Activated naive CD4-positive, alpha-beta T cell treated with anti-CD3 and anti-CD28 coated beads, Interleukin-2, amount 50 U/mL, for 24 hours (primary cell): Measurements from ENCODE around the gene EMCN.
"Not testable (repeated sequence)": the region's sequence is repeated elsewhere in the genome, so short reads cannot be mapped to it uniquely, and the experiment has no call there.

Experiments used
- H3K27ac Mint-ChIP-seq: one replicate; pipeline ENCODE4 v1.8.0; 2021; ENCODE audit warnings: mild to moderate bottlenecking, mixed read lengths
- H3K27me3 Mint-ChIP-seq: one replicate; pipeline ENCODE4 v1.8.0; 2021; ENCODE audit warnings: mixed read lengths
- H3K36me3 Mint-ChIP-seq: one replicate; pipeline ENCODE4 v1.8.0; 2021; ENCODE audit warnings: mixed read lengths
- H3K4me1 Mint-ChIP-seq: one replicate; pipeline ENCODE4 v1.8.0; 2021; ENCODE audit warnings: mixed read lengths
- H3K4me3 Mint-ChIP-seq: one replicate; pipeline ENCODE4 v1.8.0; 2021; ENCODE audit warnings: mild to moderate bottlenecking, mixed read lengths
- H3K9me3 Mint-ChIP-seq: one replicate; pipeline ENCODE4 v1.8.0; 2021; ENCODE audit warnings: mixed read lengths

The EMCN gene, protein sequence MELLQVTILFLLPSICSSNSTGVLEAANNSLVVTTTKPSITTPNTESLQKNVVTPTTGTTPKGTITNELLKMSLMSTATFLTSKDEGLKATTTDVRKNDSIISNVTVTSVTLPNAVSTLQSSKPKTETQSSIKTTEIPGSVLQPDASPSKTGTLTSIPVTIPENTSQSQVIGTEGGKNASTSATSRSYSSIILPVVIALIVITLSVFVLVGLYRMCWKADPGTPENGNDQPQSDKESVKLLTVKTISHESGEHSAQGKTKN

DNA sequence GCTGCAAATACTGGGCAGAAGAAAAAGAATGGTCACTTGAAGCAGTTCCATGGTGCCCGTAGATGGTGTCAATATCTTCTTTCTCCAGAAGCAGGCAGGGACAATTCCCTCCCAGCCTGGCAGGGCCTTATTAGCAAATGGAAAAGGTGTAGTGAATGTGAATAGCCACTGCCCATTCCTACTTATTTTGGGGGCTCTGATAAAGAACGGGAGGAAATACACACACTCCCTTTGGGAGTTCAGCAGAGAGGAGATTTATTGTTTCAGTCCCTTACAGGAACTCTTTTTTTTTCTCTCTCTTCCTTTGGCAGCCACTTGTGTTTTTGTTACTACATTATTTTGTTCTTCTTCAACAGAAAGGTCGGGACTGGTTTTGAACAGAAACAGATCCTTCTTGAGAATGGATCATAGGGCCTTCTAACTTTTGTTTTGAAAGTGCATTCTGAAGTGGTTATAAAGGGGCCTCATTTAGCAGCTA lies at the start of gene EMCN:
Gene EMCN (minus strand): TSS at position 159 of the 478 bp plus-strand sequence. CDS start 108 bp downstream, at position 51.
- H3K36me3 Mint-ChIP-seq, result no peaks in the 10 kb centered on the region
- H3K27me3 Mint-ChIP-seq, result peaks cover 5% of the 10 kb centered on the region
- H3K9me3 Mint-ChIP-seq, result no peaks in the 10 kb centered on the region
- H3K27ac Mint-ChIP-seq, result no peak within 1 kb of the TSS
- H3K4me1 Mint-ChIP-seq, result no peaks in the 10 kb centered on the region
- no peak within 1 kb of the TSS for H3K4me3 Mint-ChIP-seq

DNA sequence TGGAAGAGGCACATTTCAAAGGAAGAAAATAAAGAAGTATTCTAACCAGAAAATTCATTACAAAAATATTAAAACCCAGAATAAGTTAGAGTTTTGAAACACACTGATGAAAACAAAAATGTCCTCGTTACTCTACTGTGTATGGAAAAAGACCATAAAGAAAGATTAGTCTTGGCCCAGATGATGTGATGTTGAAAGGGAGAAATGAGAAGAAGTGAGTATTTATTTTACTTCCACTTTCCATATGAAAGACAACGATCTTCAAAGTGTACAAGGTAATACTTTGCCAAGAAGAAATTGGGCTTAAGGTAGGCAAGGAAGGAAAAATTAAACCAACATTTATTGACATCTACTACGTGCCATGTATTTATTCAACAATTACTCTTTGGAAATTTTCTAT lies 48.6 kb upstream of the EMCN start:
- Mint-ChIP-seq H3K9me3 (peaks cover 4% of the 10 kb centered on the region), H3K36me3 (no peaks in the 10 kb centered on the region), H3K27me3 (no peaks in the 10 kb centered on the region), H3K4me1 (peaks cover 23% of the 10 kb centered on the region), H3K4me3 (peak overlapping the region; percentile 20), H3K27ac (no peak overlapping the region)

DNA sequence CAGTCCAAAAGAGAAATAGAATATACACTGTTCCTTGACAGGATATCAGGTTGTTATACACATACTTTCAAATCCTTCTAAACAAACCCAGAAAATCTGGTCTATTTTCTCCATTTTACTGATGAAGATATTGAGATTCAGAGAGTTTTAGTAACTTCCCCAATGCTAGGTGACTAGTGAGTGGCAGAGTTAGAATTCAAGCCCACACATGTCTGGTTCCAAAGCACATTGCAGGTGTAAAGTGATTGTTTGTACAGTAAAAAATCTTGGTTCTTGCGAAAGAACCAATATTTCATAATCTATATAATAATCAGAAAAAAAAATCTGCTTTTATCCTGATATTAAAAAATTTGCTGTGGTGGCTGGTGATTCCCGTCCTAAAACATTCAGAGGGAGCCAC lies 39.5 kb upstream of the EMCN start:
- Mint-ChIP-seq H3K9me3 (peaks cover 7% of the 10 kb centered on the region), H3K36me3 (no peaks in the 10 kb centered on the region), H3K27me3 (peaks cover 4% of the 10 kb centered on the region), H3K27ac (no peak overlapping the region), H3K4me3 (no peak overlapping the region), H3K4me1 (no peaks in the 10 kb centered on the region)

DNA sequence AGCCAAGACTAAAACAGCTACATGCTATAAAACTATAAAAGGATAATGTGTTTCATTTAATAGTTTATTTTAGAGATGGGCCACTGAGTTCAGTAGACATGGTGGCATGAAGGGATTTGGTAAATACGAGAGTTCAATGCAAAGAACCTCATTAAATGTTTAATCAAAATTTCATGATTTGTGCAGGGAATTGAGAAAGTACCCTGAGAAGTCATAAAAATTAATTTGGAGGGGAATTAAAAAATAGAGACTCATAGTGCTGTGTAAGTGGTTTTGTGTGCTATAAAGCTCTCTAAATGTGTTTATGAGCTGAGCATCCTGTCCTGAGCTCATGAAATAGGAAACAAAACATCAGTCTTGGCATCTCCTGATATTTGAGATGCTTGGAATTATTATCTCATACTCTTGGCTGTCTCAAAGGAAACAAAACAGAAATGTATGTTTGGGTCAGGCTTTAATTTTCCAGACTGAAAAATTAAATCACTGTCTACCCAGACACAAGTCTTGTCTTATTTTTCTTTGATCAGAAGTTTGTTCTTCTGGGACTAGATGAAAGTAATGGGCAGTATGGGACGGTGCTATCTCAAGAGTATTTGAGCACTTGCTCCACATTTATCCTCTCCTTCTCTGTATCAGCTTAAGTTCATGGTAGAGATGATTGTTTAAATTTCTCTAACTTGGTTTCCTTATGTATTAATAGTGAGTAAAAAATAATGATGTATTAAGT lies 38.0 kb upstream of the EMCN start:
- peaks cover 2% of the 10 kb centered on the region for H3K36me3 Mint-ChIP-seq

DNA sequence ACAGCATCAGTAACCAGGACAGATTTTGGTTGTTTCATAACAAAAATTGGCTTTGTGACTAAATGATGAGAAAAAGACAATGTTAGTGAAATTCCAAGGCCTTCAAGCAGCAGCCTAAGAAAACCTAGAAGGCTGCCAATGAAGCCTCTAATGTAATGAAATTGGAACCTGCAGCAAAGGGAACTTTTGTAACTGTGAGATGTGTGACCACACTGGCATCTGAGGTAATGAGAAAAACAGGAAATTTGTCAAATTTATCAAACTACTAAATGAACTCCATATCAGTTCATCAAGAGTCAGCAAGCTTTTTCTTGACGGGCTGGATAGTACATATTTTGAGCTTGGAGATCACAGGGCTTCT lies 30.4 kb upstream of the EMCN start:
- no peaks in the 10 kb centered on the region for H3K9me3 Mint-ChIP-seq
- no peak overlapping the region for H3K4me3 Mint-ChIP-seq
- H3K4me1 Mint-ChIP-seq, result no peaks in the 10 kb centered on the region
- H3K27ac Mint-ChIP-seq, result no peak overlapping the region
- H3K27me3 Mint-ChIP-seq, result peaks cover 3% of the 10 kb centered on the region
- peaks cover 2% of the 10 kb centered on the region for H3K36me3 Mint-ChIP-seq

More for the DNA sequence above, 38.0 kb upstream of the EMCN start:
- Mint-ChIP-seq H3K4me3 (no peak overlapping the region), H3K4me1 (no peaks in the 10 kb centered on the region), H3K27ac (no peak overlapping the region), H3K9me3 (no peaks in the 10 kb centered on the region), H3K27me3 (peaks cover 5% of the 10 kb centered on the region)

DNA sequence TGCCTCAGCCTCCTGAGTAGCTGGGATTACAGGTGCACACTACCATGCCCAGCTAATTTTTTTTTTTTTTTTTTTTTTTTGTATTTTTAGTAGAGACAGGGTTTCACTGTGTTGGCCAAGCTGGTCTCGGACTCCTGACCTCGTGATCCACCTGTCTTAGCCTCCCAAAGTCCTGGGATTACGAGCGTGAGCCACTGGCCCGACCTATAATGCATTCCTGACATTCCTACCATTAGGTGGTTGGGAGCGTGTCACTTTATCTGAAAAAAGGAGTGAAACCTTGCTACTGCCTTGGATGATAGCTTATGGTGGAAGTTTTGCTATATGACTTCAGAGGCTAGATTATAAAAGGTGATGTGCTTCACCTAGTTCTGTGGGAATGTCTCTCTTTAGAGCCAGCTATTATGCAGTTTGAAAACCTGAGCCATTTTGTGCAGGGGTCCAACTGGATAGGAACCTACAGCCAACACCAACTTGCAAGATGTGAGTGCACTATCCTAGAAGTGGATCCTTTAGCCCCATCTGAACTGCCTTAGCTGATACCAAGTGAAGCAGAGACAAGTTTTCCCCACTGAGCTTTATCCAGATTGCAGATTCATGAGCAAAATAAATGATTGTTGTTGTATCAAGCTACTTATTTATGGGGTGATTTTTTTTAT lies 29.8 kb upstream of the EMCN start:
- Mint-ChIP-seq H3K9me3 (no peaks in the 10 kb centered on the region), H3K36me3 (peaks cover 2% of the 10 kb centered on the region), H3K4me1 (no peaks in the 10 kb centered on the region), H3K27me3 (peaks cover 3% of the 10 kb centered on the region), H3K4me3 (no peak overlapping the region), H3K27ac (no peak overlapping the region)

DNA sequence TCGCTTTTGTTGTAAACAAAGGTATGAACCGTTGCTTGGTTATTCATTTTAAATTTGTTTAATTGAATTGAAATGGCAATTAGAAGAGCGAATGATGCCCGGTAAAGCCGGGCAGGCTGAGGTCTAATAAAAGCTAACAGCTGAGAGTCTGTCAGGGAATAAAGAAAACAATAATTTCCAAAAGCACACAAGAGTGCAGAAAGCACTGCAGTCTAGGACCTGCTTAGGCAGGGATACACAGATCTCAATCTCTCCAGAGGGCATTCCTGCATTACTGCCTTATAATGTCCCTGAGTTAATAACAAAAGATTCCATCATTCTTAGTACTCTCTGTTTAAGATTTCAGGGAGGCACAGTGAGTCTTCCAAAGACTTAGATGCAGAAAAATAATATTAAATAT lies 27.6 kb upstream of the EMCN start:
- Mint-ChIP-seq H3K4me1 (no peaks in the 10 kb centered on the region), H3K9me3 (no peaks in the 10 kb centered on the region), H3K36me3 (no peaks in the 10 kb centered on the region), H3K27me3 (peaks cover 1% of the 10 kb centered on the region), H3K27ac (no peak overlapping the region), H3K4me3 (no peak overlapping the region)

DNA sequence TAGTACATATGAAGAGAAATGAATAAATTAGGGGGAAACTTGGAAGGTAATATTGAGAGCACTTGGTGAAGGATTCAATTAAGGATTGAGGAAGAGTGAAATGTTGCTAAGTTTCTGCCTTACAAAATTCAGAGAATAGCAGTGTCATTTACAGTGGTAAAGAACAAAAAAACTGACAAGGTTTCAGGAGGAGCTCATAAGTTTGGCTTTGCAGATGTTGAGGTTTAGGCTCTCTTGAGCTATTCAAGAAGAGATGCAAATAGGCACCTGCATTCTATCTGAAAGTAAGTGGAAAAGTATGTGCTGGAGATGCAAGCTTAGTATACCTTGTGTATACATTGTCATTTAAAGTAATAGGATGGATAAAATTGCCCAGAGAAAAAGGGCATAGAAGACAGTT lies 22.3 kb upstream of the EMCN start:
- Mint-ChIP-seq H3K27me3 (peaks cover 5% of the 10 kb centered on the region), H3K36me3 (no peaks in the 10 kb centered on the region), H3K4me3 (no peak overlapping the region), H3K27ac (no peak overlapping the region), H3K4me1 (no peaks in the 10 kb centered on the region), H3K9me3 (no peaks in the 10 kb centered on the region)

DNA sequence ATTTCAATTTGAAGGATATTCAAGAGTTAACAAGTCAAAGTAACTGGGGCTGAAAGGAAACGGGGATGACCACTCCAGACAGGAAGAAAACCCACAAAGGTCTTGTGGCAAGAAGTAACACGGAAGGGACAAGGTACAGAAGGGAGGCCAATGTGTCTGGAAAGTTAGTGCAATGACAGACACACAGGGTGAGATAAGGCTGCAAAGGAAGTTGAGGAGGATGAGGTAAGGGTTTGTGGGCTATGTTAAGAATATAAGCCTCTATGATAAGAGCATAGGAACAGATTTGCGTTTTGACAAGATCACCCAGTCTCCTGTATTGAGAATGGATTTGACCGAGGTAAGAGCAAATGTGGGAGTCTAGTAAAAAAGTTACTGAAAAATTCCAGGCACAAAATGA lies 21.9 kb upstream of the EMCN start:
- H3K27ac Mint-ChIP-seq, result no peak overlapping the region
- no peaks in the 10 kb centered on the region for H3K9me3 Mint-ChIP-seq
- no peaks in the 10 kb centered on the region for H3K4me1 Mint-ChIP-seq
- peaks cover 5% of the 10 kb centered on the region for H3K27me3 Mint-ChIP-seq
- H3K36me3 Mint-ChIP-seq, result no peaks in the 10 kb centered on the region
- H3K4me3 Mint-ChIP-seq, result no peak overlapping the region

DNA sequence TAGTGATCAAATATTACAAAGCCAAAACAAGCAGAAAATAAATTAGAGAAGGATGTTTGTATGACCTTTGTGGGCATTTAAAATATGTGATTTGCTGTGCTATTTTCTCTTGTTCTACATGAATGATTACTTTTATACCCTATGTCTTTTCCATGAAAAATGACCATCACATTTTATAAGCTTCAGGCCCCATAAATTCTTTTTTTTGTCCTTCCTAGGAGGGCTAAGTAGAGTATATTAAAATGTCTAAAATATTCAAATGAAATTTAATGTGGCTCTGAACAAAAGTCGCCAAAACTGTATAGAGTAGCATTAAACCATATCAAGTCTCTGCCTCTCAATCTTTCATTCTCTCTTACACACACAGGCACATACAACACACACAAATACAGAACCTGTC lies 15.9 kb upstream of the EMCN start:
- Mint-ChIP-seq H3K4me3 (no peak overlapping the region), H3K36me3 (no peaks in the 10 kb centered on the region), H3K9me3 (peaks cover 17% of the 10 kb centered on the region), H3K27ac (no peak overlapping the region), H3K4me1 (no peaks in the 10 kb centered on the region), H3K27me3 (peaks cover 8% of the 10 kb centered on the region)

DNA sequence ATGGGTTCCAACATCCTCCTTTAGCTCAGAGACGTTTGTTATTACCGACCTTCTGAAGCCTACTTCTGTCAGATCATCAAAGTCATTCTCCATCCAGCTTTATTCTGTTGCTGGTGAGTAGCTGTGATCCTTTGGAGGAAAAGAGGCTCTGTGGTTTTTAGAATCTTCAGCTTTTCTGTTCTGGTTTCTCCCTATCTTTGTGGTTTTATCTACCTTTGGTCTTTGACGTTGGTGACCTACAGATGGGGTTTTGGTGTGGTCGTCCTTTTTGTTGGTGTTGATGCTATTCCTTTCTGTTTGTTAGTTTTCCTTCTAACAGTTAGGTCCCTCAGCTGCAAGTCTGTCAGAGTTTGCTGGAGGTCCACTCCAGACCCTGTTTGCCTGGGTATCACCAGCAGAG lies 12.3 kb upstream of the EMCN start:
- not testable (repeated sequence) for H3K36me3 Mint-ChIP-seq

DNA sequence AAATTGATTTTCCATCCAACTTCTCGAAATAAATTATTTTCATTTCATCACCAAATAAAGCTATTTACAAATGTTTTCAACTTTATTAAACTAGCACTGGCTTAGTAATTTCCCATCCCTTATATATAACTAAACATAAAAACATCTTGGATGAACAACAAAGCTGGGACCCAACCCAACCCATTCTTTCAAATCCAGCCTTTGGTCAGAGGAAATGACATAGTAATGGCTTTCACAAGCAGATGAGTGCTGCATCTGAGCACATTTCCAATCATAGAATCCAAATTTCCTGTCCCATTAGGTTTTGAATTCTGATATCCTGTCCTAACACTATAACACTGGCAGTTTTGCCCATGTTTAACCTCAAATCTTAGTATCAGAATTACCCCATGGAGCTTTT lies 7.9 kb upstream of the EMCN start:
- no peak overlapping the region for H3K4me3 Mint-ChIP-seq
- H3K9me3 Mint-ChIP-seq, result peaks cover 18% of the 10 kb centered on the region
- no peak overlapping the region for H3K27ac Mint-ChIP-seq
- no peaks in the 10 kb centered on the region for H3K27me3 Mint-ChIP-seq
- H3K36me3 Mint-ChIP-seq, result no peaks in the 10 kb centered on the region
- H3K4me1 Mint-ChIP-seq, result no peaks in the 10 kb centered on the region

More for the DNA sequence above, 12.3 kb upstream of the EMCN start:
- H3K27me3 Mint-ChIP-seq, H3K4me1 Mint-ChIP-seq, H3K4me3 Mint-ChIP-seq: not testable (repeated sequence)
- Mint-ChIP-seq H3K27ac (peak overlapping the region; percentile 76), H3K9me3 (peaks cover 22% of the 10 kb centered on the region)

DNA sequence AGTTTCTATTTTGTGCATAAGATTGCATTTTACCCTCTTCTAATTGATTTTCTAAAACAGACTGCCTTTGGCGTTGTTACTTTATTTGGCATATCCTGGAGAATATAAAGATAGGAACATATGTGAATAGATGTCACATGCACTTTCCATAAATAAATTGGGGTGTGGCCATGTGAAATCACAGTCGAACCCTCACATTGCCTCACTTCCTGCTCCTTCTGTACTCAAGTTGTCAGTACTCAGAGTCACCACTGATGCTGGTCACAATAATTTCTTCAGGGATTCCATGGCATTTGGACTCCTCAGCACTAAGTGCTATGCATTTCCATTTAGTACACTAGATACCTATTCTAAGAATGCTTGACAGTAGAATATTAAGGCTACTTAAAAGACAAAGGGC lies 1.4 kb upstream of the EMCN start:
- Mint-ChIP-seq H3K4me3 (no peak overlapping the region), H3K27ac (no peak overlapping the region), H3K36me3 (no peaks in the 10 kb centered on the region), H3K9me3 (no peaks in the 10 kb centered on the region), H3K4me1 (no peaks in the 10 kb centered on the region), H3K27me3 (peaks cover 5% of the 10 kb centered on the region)

DNA sequence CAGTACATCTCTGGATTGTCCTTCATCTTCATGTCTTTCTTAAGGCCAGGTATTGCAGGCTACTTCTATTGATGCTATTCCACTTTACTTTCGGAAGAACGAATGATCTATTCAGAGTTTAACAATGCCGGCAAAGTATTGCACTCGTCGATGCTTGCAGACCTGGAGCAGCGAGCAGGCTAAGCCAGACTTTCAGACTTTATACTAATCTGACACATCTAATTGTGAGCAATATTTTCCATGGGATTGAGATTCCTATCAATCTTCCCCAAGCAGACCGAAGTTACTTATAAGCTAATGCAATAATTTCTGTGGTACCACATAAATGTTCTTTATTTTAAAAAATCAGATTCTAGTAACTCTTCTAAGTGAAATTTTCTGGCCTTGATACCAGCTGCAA lies 1.6 kb downstream of the EMCN start:
- Mint-ChIP-seq H3K36me3 (no peaks in the 10 kb centered on the region), H3K27ac (no peak overlapping the region), H3K4me3 (no peak overlapping the region), H3K9me3 (no peaks in the 10 kb centered on the region), H3K4me1 (no peaks in the 10 kb centered on the region), H3K27me3 (peaks cover 5% of the 10 kb centered on the region)

DNA sequence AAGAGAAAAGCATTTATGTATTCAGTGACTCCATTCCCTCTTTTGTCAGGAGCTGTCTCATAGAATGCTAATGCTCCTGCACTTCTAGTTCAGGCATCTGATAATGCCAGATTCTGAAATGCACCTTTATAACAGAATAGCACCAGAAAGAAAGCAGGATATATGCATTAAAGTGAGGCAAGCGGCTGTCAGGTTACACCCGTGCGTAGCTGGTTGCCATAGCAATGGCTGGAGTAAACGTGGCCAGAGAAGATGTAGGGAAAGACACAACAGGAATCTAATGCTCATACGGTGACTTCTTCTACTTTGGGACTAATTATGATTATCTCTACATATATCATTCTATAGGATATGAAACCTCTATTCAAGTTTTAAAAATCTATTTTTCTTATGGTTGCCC lies 5.9 kb downstream of the EMCN start:
- H3K27me3 Mint-ChIP-seq, result peaks cover 3% of the 10 kb centered on the region
- no peak overlapping the region for H3K27ac Mint-ChIP-seq
- no peaks in the 10 kb centered on the region for H3K4me1 Mint-ChIP-seq
- no peak overlapping the region for H3K4me3 Mint-ChIP-seq
- no peaks in the 10 kb centered on the region for H3K36me3 Mint-ChIP-seq
- no peaks in the 10 kb centered on the region for H3K9me3 Mint-ChIP-seq

DNA sequence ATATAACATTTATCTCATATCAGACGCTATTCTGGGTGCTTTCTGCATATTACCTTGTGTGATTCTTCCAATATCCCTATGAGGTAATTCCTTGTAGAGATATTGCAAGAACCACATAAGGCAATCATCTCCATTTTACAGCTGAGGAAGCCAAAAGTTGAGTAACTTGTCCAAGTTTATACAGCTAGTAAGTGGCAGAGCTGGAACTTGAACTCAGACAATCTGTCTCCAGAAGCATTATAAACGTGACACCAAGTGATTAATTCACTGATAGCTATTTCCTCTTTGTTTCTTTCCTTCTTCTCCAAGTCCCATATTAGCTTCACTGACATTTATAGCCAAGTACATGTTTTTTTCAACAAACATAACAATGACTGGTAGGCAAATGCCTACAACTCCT lies 7.3 kb downstream of the EMCN start:
- H3K9me3 Mint-ChIP-seq, result no peaks in the 10 kb centered on the region
- no peaks in the 10 kb centered on the region for H3K4me1 Mint-ChIP-seq
- no peak overlapping the region for H3K4me3 Mint-ChIP-seq
- H3K27me3 Mint-ChIP-seq, result peaks cover 3% of the 10 kb centered on the region
- H3K27ac Mint-ChIP-seq, result no peak overlapping the region
- H3K36me3 Mint-ChIP-seq, result no peaks in the 10 kb centered on the region
